MM.1S (cell line): ENCODE data around the gene CEACAM20.

Experiments used
- DNase-seq: peaks from one replicate; pipeline ENCODE4 v3.0.0-alpha.2; 2015
- H2AFZ ChIP-seq: fragments of 300-600 bp; sonication (generic); 2 replicates; pipeline ENCODE4 v1.6.0; 2016; ENCODE audit warnings: antibody characterized with exemption, low read length
- H3F3A ChIP-seq: fragments of 300-600 bp; sonication (generic); 2 replicates; pipeline ENCODE4 v1.6.1; 2016; ENCODE audit warnings: mild to moderate bottlenecking, antibody characterized with exemption, low read length, moderate library complexity, mixed read lengths; ENCODE audit not compliant: insufficient read depth
- H3K27ac ChIP-seq: fragments of 300-600 bp; sonication (generic); 2 replicates; pipeline ENCODE4 v1.5.1; 2016; ENCODE audit warnings: mild to moderate bottlenecking, low read length
- H3K27me3 ChIP-seq: fragments of 300-600 bp; sonication (generic); replicated peaks from 2 replicates; pipeline ENCODE4 v1.6.0; 2016; ENCODE audit warnings: low read length; ENCODE audit not compliant: insufficient read depth
- H3K36me3 ChIP-seq: fragments of 300-600 bp; sonication (generic); replicated peaks from 2 replicates; pipeline ENCODE4 v1.6.1; 2016; ENCODE audit warnings: mild to moderate bottlenecking, low read length, mixed read lengths; ENCODE audit not compliant: insufficient read depth
- H3K4me1 ChIP-seq: fragments of 300-600 bp; sonication (generic); 2 replicates; pipeline ENCODE4 v1.6.1; 2016; ENCODE audit warnings: low read length, mixed read lengths
- H3K4me2 ChIP-seq: fragments of 300-600 bp; sonication (generic); 2 replicates; pipeline ENCODE4 v1.6.0; 2016; ENCODE audit warnings: low read depth, low read length
- H3K4me3 ChIP-seq: fragments of 300-600 bp; sonication (generic); 2 replicates; pipeline ENCODE4 v1.5.1; 2016; ENCODE audit warnings: low read length, mixed read lengths
- H3K79me2 ChIP-seq: fragments of 300-600 bp; sonication (generic); 2 replicates; pipeline ENCODE4 v1.6.1; 2016; ENCODE audit warnings: mixed run types, low read length, mixed read lengths
- H3K9ac ChIP-seq: fragments of 300-600 bp; sonication (generic); 2 replicates; pipeline ENCODE4 v1.6.1; 2016; ENCODE audit warnings: low read length, mixed read lengths
- H3K9me2 ChIP-seq: fragments of 300-600 bp; sonication (generic); replicated peaks from 2 replicates; pipeline ENCODE4 v1.6.1; 2016; ENCODE audit warnings: mild to moderate bottlenecking, low read length, mixed read lengths; ENCODE audit not compliant: insufficient read depth
- H3K9me3 ChIP-seq: fragments of 300-600 bp; sonication (generic); replicated peaks from 2 replicates; pipeline ENCODE4 v1.6.1; 2016; ENCODE audit warnings: mild to moderate bottlenecking, low read length, mixed read lengths; ENCODE audit not compliant: insufficient read depth
- H4K20me1 ChIP-seq: fragments of 300-600 bp; sonication (generic); 2 replicates; pipeline ENCODE4 v1.6.1; 2016; ENCODE audit warnings: mild to moderate bottlenecking, low read length, moderate library complexity, mixed read lengths; ENCODE audit not compliant: insufficient read depth
- EZH2 ChIP-seq: fragments of 300-600 bp; sonication (generic); optimal IDR thresholded peaks from 2 replicates; pipeline ENCODE3; 2017; ENCODE audit warnings: low read depth, mild to moderate bottlenecking, antibody characterized with exemption, low read length, mixed read lengths
- EZH2phosphoT487 ChIP-seq: fragments of 300-600 bp; sonication (generic); IDR thresholded peaks from 2 replicates; pipeline ENCODE4 v1.6.1; 2018; ENCODE audit warnings: antibody characterized with exemption, low read length
- TF ChIP-seq, protein P1 (sequence below): fragments of 300-600 bp; sonication (generic); IDR thresholded peaks from 2 replicates; pipeline ENCODE4 v1.5.1; 2016; ENCODE audit warnings: antibody characterized with exemption, low read length, mixed read lengths

Gene CEACAM20

GRCh38 chr19:44521370-44521769, 8.1 kb downstream of the CEACAM20 start:
- Histone ChIP-seq H3K9ac (no peak overlapping the region), H3K4me3 (no peak overlapping the region), H3K27ac (no peak overlapping the region), H4K20me1 (no peaks in the 10 kb centered on the region), H2AFZ (no peak overlapping the region), H3K9me3 (no peaks in the 10 kb centered on the region), H3K9me2 (no peaks in the 10 kb centered on the region), H3K36me3 (no peaks in the 10 kb centered on the region), H3K4me2 (no peak overlapping the region), H3F3A (no peaks in the 10 kb centered on the region), H3K27me3 (0 out of 2 replicates have a peak, but pooled peaks cover 3% of the 10 kb centered on the region), H3K4me1 (no peaks in the 10 kb centered on the region), H3K79me2 (no peaks in the 10 kb centered on the region)
- no peak for DNase-seq
- TF ChIP-seq EZH2phosphoT487 (no peak), EZH2 (no peak)
- TF ChIP-seq, protein P1, sequence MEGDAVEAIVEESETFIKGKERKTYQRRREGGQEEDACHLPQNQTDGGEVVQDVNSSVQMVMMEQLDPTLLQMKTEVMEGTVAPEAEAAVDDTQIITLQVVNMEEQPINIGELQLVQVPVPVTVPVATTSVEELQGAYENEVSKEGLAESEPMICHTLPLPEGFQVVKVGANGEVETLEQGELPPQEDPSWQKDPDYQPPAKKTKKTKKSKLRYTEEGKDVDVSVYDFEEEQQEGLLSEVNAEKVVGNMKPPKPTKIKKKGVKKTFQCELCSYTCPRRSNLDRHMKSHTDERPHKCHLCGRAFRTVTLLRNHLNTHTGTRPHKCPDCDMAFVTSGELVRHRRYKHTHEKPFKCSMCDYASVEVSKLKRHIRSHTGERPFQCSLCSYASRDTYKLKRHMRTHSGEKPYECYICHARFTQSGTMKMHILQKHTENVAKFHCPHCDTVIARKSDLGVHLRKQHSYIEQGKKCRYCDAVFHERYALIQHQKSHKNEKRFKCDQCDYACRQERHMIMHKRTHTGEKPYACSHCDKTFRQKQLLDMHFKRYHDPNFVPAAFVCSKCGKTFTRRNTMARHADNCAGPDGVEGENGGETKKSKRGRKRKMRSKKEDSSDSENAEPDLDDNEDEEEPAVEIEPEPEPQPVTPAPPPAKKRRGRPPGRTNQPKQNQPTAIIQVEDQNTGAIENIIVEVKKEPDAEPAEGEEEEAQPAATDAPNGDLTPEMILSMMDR: no peak

DNA sequence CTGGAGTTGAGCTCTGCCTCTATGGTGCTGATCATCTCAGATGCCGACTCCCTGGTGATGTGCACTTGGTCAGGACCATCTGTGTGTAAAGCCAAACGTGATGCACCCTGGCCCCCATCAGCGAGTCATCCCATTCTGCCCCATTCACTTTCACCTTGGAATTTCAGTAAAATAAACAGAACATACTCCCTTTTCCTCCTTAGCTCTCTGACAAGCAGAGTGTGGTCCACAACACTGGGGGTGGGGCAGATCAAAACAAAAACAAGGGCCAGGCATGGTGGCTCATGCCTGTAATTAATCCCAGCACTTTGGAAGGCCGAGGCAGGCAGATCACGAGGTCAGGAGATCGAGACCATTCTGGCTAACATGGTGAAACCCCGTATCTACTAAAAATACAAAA, 12.3 kb downstream of the CEACAM20 start:
- H4K20me1 ChIP-seq: no peaks in the 10 kb centered on the region
- H3K36me3 ChIP-seq: no peaks in the 10 kb centered on the region
- no peak overlapping the region for H3K4me2 ChIP-seq
- no peaks in the 10 kb centered on the region for H3F3A ChIP-seq
- H3K4me1 ChIP-seq: no peaks in the 10 kb centered on the region
- no peak overlapping the region for H2AFZ ChIP-seq
- H3K9me2 ChIP-seq: no peaks in the 10 kb centered on the region
- no peaks in the 10 kb centered on the region for H3K27me3 ChIP-seq
- no peaks in the 10 kb centered on the region for H3K79me2 ChIP-seq
- H3K9me3 ChIP-seq: no peaks in the 10 kb centered on the region
- no peak for DNase-seq
- TF ChIP-seq, protein P1: no peak
- TF ChIP-seq EZH2: no peak
- no peak overlapping the region for H3K4me3 ChIP-seq
- H3K27ac ChIP-seq: no peak overlapping the region
- H3K9ac ChIP-seq: no peak overlapping the region

GRCh38 chr19:44515907-44516306, 13.6 kb downstream of the CEACAM20 start:
- Histone ChIP-seq H3K79me2 (no peaks in the 10 kb centered on the region), H2AFZ (no peak overlapping the region), H3K4me3 (no peak overlapping the region), H3F3A (no peaks in the 10 kb centered on the region), H3K4me2 (no peak overlapping the region), H3K4me1 (no peaks in the 10 kb centered on the region), H4K20me1 (no peaks in the 10 kb centered on the region), H3K9me2 (no peaks in the 10 kb centered on the region), H3K27me3 (no peaks in the 10 kb centered on the region), H3K9ac (no peak overlapping the region), H3K27ac (no peak overlapping the region), H3K9me3 (no peaks in the 10 kb centered on the region), H3K36me3 (no peaks in the 10 kb centered on the region)
- no peak for DNase-seq
- TF ChIP-seq, protein P1: no peak
- TF ChIP-seq EZH2phosphoT487: no peak
- no peak for TF ChIP-seq EZH2

GRCh38 chr19:44515031-44515430, 14.4 kb downstream of the CEACAM20 start:
- TF ChIP-seq, protein P1: no peak
- no peak for TF ChIP-seq EZH2
- TF ChIP-seq EZH2phosphoT487: no peak
- no peaks in the 10 kb centered on the region for H3F3A ChIP-seq
- H3K27ac ChIP-seq: no peak overlapping the region
- no peak for DNase-seq
- H2AFZ ChIP-seq: no peak overlapping the region
- no peaks in the 10 kb centered on the region for H3K4me1 ChIP-seq
- H4K20me1 ChIP-seq: no peaks in the 10 kb centered on the region
- no peak overlapping the region for H3K9ac ChIP-seq
- no peak overlapping the region for H3K4me2 ChIP-seq
- no peaks in the 10 kb centered on the region for H3K9me3 ChIP-seq
- H3K36me3 ChIP-seq: no peaks in the 10 kb centered on the region
- H3K9me2 ChIP-seq: no peaks in the 10 kb centered on the region
- H3K27me3 ChIP-seq: no peaks in the 10 kb centered on the region
- H3K4me3 ChIP-seq: no peak overlapping the region
- no peaks in the 10 kb centered on the region for H3K79me2 ChIP-seq
